Prostate gland (tissue), 2 donors: ENCODE results near the gene TRRAP.

Source experiments
- POLR2A ChIP-seq: fragments of 450-650 bp; IDR thresholded peaks from one replicate; pipeline ENCODE4 v1.6.1; 2016; ENCODE audit warnings: antibody characterized with exemption, mild to moderate bottlenecking
- POLR2AphosphoS5 ChIP-seq: sonication (generic); formaldehyde crosslinking; IDR thresholded peaks from one replicate; pipeline ENCODE4 v1.6.1; 2017; ENCODE audit warnings: antibody characterized with exemption
- TF ChIP-seq, protein P1 (sequence below), 4 experiments: fragments of 200-600 bp in 2 of 4; fragments of 450-650 bp in 2 of 4; sonication (generic) in 2 of 4; IDR thresholded peaks; 1 replicate in 3 of 4; 2 replicates in 1 of 4; pipeline ENCODE4 v1.5.1; 2016 to 2019; ENCODE audit warnings: antibody characterized with exemption in 4 of 4, mild to moderate bottlenecking in 2 of 4, moderate library complexity in 2 of 4

DNA sequence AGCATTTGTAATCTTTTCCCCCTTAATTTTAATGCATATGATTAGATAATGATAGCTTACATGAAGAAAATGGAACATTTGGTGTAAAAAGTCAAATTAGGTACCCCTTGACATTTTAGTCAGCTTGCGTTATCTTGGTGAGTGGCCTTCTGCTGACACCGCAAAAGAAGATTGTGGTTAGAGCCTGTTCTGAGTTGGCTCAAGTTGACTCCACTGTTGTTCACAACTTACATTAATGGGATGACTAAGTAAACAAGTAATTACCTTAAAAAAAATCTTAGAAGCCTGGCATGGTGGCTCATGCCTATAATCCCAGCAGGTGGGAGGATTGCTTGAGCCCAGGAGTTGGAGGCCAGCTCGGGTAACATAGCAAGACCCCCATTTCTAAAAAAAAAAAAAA lies 24.2 kb downstream of the TRRAP start:
- TF ChIP-seq, protein P1, sequence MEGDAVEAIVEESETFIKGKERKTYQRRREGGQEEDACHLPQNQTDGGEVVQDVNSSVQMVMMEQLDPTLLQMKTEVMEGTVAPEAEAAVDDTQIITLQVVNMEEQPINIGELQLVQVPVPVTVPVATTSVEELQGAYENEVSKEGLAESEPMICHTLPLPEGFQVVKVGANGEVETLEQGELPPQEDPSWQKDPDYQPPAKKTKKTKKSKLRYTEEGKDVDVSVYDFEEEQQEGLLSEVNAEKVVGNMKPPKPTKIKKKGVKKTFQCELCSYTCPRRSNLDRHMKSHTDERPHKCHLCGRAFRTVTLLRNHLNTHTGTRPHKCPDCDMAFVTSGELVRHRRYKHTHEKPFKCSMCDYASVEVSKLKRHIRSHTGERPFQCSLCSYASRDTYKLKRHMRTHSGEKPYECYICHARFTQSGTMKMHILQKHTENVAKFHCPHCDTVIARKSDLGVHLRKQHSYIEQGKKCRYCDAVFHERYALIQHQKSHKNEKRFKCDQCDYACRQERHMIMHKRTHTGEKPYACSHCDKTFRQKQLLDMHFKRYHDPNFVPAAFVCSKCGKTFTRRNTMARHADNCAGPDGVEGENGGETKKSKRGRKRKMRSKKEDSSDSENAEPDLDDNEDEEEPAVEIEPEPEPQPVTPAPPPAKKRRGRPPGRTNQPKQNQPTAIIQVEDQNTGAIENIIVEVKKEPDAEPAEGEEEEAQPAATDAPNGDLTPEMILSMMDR (IDR thresholded peaks at IDR 0.05): no peak
- TF ChIP-seq POLR2AphosphoS5 (no peak), POLR2A (no peak)
